SK-N-SH treated with all-trans-retinoic acid at 6 μM for 48 hours (cell line): ENCODE results near the gene LRCH1.

Experiments used
- CSDC2 ChIP-seq: fragments of 250-450 bp; sonication (Bioruptor Pico); IDR thresholded peaks from 2 replicates; pipeline ENCODE4 v1.5.0; 2020; ENCODE audit warnings: mild to moderate bottlenecking, moderate library complexity
- CSRNP3 ChIP-seq: fragments of 250-450 bp; sonication (Bioruptor Pico); IDR thresholded peaks from 2 replicates; pipeline ENCODE4 v1.5.1; 2021; ENCODE audit warnings: mild to moderate bottlenecking, moderate library complexity
- OSR1 ChIP-seq: fragments of 250-450 bp; sonication (Bioruptor Pico); IDR thresholded peaks from 2 replicates; pipeline ENCODE4 v1.8.0; 2022; ENCODE audit warnings: moderate library complexity, mild to moderate bottlenecking, inconsistent platforms
- ZFP30 ChIP-seq: fragments of 450-650 bp; formaldehyde crosslinking; IDR thresholded peaks from 2 replicates; pipeline ENCODE4 v1.5.0; 2022; ENCODE audit warnings: mild to moderate bottlenecking, moderate library complexity
- ZNF70 ChIP-seq: fragments of 450-650 bp; formaldehyde crosslinking; IDR thresholded peaks from 2 replicates; pipeline ENCODE4 v1.5.0; 2020; ENCODE audit warnings: mild to moderate bottlenecking, moderate library complexity

GRCh38 chr13:46624821-46625220, 71.9 kb downstream of the LRCH1 start:
- no peak for TF ChIP-seq ZNF70
- no peak for TF ChIP-seq ZFP30 (CRISPR knock-in tag)
- TF ChIP-seq CSDC2 (CRISPR knock-in tag), result no peak
- no peak for TF ChIP-seq OSR1 (CRISPR knock-in tag)
- TF ChIP-seq CSRNP3 (CRISPR knock-in tag), result no peak
